Peyer's patch (tissue), 4 donors: ENCODE data around the gene TTYH1. TPM values are rescaled to one million over a fixed set of nuclear protein-coding genes. Genes with fewer than 3 reads are reported as not detected.

Experiments
- DNase-seq, 3 donors: peaks; one replicate each; pipeline ENCODE4 v3.0.0-alpha.2; 2017 to 2019
- H3K27ac ChIP-seq, 4 donors: fragments of 200-600 bp; sonication (generic); one replicate each; pipeline ENCODE4 v1.5.1; 2016 to 2019
- H3K27me3 ChIP-seq, 2 donors: fragments of 200-600 bp; sonication (generic); one replicate each; pipeline ENCODE4 v1.5.1; 2019
- H3K36me3 ChIP-seq, 3 donors: fragments of 200-600 bp; sonication (generic); one replicate each; pipeline ENCODE4 v1.5.1; 2016 to 2019
- H3K4me1 ChIP-seq, 4 donors: fragments of 200-600 bp; sonication (generic); one replicate each; pipeline ENCODE4 v1.5.1; 2016 to 2019
- H3K4me3 ChIP-seq, 4 donors: fragments of 200-600 bp; sonication (generic); 1 replicate in 3 of 4; 2 replicates in 1 of 4; pipeline ENCODE4 v1.5.1; 2016 to 2019; ENCODE audit warnings: mild to moderate bottlenecking in 1 of 4
- H3K9me3 ChIP-seq, 4 donors: fragments of 200-600 bp; sonication (generic); one replicate each; pipeline ENCODE4 v1.5.1; 2016 to 2019; ENCODE audit warnings: mild to moderate bottlenecking in 1 of 4
- POLR2A ChIP-seq, 2 donors: fragments of 450-650 bp; IDR thresholded peaks; one replicate each; pipeline ENCODE4 v1.5.1; 2017; ENCODE audit warnings: antibody characterized with exemption in 2 of 2, mild to moderate bottlenecking in 2 of 2, moderate library complexity in 2 of 2
- total RNA-seq, 4 donors: library from RNA; depleted of rRNA; stranded (reverse); fragments of >200 nt; gene quantifications; one replicate each; pipeline ENCODE4 v1.1.0, GENCODE V29; 2016
- TF ChIP-seq, protein P1 (sequence below), 6 experiments: fragments of 450-650 bp in 4 of 6; fragments of 200-600 bp in 2 of 6; sonication (generic) in 1 of 6; IDR thresholded peaks; one replicate each; pipeline ENCODE4 v1.5.1; 2017 to 2019; ENCODE audit warnings: antibody characterized with exemption in 6 of 6, mild to moderate bottlenecking in 3 of 6, moderate library complexity in 1 of 6

Gene TTYH1
- total RNA-seq, 4 donors from 2014 or later: 0.35 TPM; not detected in 3

DNA sequence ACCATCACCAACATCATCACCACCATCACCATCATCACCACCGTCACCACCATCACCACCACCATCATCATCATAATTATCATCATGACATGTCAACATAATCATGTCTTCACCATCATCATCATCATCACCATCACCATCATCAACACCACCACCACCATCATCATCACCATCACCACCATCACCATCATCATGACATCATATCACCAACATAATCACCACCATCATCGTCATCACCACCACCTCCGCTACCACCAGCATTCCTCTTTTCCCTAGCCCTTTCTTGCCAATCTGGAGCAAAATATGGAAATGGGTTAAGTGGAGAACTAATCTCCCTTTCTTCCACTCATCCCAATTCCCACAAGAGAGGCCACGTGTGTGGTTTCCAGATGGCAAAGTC is 1.1 kb upstream of the TTYH1 start:
- DNase-seq: no peak
- Histone ChIP-seq H3K4me1 (no peaks in the 10 kb centered on the region), H3K9me3 (no peaks in the 10 kb centered on the region), H3K27ac (no peak overlapping the region), H3K27me3 (peaks cover 0 to 32% of the 10 kb centered on the region in 2 donors), H3K4me3 (no peak overlapping the region), H3K36me3 (no peaks in the 10 kb centered on the region)
- TF ChIP-seq POLR2A (IDR thresholded peaks at IDR 0.05): no peak
- TF ChIP-seq, protein P1, sequence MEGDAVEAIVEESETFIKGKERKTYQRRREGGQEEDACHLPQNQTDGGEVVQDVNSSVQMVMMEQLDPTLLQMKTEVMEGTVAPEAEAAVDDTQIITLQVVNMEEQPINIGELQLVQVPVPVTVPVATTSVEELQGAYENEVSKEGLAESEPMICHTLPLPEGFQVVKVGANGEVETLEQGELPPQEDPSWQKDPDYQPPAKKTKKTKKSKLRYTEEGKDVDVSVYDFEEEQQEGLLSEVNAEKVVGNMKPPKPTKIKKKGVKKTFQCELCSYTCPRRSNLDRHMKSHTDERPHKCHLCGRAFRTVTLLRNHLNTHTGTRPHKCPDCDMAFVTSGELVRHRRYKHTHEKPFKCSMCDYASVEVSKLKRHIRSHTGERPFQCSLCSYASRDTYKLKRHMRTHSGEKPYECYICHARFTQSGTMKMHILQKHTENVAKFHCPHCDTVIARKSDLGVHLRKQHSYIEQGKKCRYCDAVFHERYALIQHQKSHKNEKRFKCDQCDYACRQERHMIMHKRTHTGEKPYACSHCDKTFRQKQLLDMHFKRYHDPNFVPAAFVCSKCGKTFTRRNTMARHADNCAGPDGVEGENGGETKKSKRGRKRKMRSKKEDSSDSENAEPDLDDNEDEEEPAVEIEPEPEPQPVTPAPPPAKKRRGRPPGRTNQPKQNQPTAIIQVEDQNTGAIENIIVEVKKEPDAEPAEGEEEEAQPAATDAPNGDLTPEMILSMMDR (IDR thresholded peaks at IDR 0.05): no peak

DNA sequence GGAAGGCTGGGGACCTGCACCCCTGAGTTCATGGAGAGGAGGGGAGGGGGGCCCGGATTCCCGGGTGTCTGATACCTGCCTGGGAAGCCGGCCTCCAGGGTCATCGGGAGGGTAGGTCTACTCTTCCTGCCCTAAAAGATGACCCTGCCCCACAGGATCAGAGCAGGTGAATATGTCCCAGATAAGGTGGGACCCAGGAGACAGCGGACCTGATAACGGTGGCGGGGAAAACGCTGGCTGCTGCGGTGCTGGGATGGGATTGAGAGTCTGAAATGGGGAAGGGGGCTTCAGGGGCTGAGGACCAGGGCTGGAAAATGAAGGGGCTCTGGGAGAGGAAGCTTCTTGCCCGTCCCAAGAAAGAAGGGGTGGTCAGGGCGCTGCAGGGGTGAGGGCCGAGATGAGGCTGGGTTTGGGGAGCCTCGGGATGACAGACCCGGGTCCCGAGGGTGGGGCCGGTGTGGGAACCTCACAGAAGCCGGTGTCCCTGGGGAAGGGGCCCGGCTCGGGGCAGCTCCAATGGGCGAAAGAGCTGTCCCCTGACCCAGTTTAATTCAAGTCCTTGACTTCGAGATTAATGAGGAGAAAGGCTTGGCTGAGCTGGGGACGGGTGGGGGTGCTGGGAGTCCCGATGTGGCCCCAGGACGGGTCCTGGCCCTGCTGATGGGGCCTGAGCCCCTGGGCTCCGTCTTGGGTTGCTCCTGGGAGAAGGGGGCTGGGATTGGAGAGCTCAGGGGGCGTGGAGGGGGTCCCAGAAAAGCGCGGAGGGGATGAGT is 823 bp downstream of the TTYH1 start:
- no peak overlapping the region for H3K4me3 ChIP-seq
- H3K27me3 ChIP-seq: peaks cover 0 to 39% of the 10 kb centered on the region in 2 donors
- H3K9me3 ChIP-seq: no peaks in the 10 kb centered on the region
- no peaks in the 10 kb centered on the region for H3K4me1 ChIP-seq
- DNase-seq: no peak
- no peak overlapping the region for H3K27ac ChIP-seq
- no peak for TF ChIP-seq POLR2A (IDR thresholded peaks at IDR 0.05)
- TF ChIP-seq, protein P1 (IDR thresholded peaks at IDR 0.05): no peak
- H3K36me3 ChIP-seq: no peaks in the 10 kb centered on the region

DNA sequence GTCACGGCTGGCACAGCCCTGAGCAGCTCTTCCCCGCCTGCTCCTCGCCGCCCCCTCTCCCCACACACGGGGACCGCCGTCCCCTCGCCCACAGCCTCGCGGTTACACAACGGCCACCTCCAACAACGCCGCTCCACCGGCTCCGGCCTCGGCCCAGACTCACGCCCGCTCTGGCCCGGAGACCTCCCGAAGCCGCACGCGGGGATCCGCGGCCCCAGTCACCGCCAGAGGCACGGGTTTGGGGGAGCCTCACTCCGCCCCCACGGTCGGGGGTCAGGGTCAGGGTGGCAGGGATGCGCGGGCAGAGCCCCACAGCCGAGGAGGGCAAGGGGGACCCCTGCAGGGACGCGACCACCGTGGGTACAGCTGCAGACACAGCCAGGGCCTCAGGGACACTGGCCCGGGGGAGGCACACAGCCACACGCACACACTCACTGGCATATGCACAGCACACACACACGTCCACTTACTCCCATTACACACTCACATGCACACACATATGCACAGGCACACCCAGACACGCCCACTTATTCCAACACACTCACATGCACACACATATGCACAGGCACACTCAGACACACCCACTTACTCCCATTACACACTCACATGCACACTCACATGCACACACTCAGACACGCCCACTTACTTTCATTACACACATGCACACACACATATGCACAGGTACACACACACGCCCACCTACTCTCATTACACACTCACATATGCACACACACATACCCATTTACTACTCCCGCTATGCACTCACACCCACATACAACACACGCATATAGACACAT is 1.6 kb downstream of the TTYH1 start:
- Histone ChIP-seq H3K4me1 (no peaks in the 10 kb centered on the region), H3K27ac (no peak overlapping the region), H3K4me3 (no peak overlapping the region), H3K27me3 (peaks cover 0 to 39% of the 10 kb centered on the region in 2 donors), H3K9me3 (no peaks in the 10 kb centered on the region), H3K36me3 (no peaks in the 10 kb centered on the region)
- DNase-seq: no peak
- TF ChIP-seq POLR2A (IDR thresholded peaks at IDR 0.05): no peak
- TF ChIP-seq, protein P1 (IDR thresholded peaks at IDR 0.05): no peak

DNA sequence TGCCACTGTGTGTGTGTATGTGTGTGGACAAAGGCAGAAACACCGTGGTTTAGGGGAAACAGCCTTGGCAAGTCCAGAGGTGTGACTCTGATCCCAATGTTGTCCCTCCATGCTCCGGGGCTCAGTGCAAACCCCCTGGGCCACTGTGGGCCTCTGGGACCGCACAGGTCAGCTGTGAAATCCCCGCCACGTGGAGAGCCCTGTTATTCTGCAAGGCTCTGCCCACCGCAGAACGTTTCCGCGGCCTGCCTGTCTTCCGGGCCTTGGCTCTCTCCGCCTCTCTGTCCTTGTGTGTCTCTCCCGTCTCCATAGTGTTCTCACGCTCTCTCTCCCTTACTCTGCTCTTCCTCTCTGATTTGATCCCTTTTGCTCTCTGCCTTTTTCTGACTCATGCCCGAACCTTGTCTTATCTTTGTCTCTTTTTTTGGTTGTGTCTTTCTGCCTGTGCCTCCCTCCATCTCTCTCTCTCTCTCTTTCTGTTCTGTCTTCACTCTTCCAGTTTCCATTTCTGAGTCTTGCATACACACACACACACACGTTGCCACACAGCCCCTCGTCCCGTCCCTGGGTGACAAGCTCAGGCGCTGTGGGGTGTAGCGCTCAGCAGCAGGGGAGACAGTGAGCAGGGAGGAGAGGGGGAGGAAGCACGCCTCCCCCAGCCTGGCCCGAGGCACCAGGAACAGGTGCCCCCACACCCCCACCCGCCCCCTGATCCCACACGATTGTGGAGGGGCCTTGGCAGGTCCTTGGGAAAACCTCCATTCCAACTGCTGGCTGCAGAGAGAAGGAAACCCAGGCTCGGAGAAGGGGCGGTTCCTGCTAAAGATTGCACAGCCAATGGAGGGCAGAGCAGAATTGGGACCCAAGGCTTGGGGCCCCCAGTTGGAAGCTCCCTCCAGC is 3.0 kb downstream of the TTYH1 start:
- Histone ChIP-seq H3K4me3 (no peak overlapping the region), H3K9me3 (no peaks in the 10 kb centered on the region), H3K27me3 (peaks cover 0 to 39% of the 10 kb centered on the region in 2 donors), H3K36me3 (no peaks in the 10 kb centered on the region), H3K4me1 (no peaks in the 10 kb centered on the region), H3K27ac (no peak overlapping the region)
- DNase-seq: no peak
- no peak for TF ChIP-seq POLR2A (IDR thresholded peaks at IDR 0.05)
- TF ChIP-seq, protein P1 (IDR thresholded peaks at IDR 0.05): no peak
